Heart right ventricle (tissue), 16 donors: Measurements from ENCODE around the gene SORD. TPM values are rescaled to one million over a fixed set of nuclear protein-coding genes. Genes with fewer than 3 reads are reported as not detected.

ENCODE experiments used
- ATAC-seq, 8 donors: fragments of 200-7000 bp; cut with Tn5 transposase; one replicate each; pipeline ENCODE4 v1.9.1; 2020; ENCODE audit warnings: mild to moderate bottlenecking in 8 of 8, moderate library complexity in 8 of 8, moderate number of reproducible peaks in 1 of 8
- DNase-seq, 2 donors: peaks; one replicate each; pipeline ENCODE4 v3.0.0-alpha.2; 2020
- H3K27ac ChIP-seq, 10 donors: fragments of 200-600 bp; sonication (generic) in 2 of 10; one replicate each; pipeline versions ENCODE4 v1.5.0 to v1.8.0; 2020 to 2022; ENCODE audit warnings: mild to moderate bottlenecking in 3 of 10
- H3K27me3 ChIP-seq, 7 donors: fragments of 200-600 bp; one replicate each; pipeline ENCODE4 v1.8.0; 2021 to 2022; ENCODE audit warnings: mild to moderate bottlenecking in 2 of 7
- H3K36me3 ChIP-seq, 9 donors: fragments of 200-600 bp; sonication (generic) in 1 of 9; one replicate each; pipeline versions ENCODE4 v1.5.0 to v1.8.0; 2020 to 2022; ENCODE audit warnings: mild to moderate bottlenecking in 2 of 9
- H3K4me1 ChIP-seq, 9 donors: fragments of 200-600 bp; sonication (generic) in 1 of 9; one replicate each; pipeline versions ENCODE4 v1.5.0 to v1.8.0; 2020 to 2022; ENCODE audit warnings: mild to moderate bottlenecking in 4 of 9
- H3K4me3 ChIP-seq, 10 donors: fragments of 200-600 bp; sonication (generic) in 2 of 10; one replicate each; pipeline versions ENCODE4 v1.5.0 to v1.8.0; 2020 to 2022; ENCODE audit warnings: mild to moderate bottlenecking in 7 of 10, moderate library complexity in 2 of 10
- H3K9me3 ChIP-seq, 11 donors: fragments of 200-600 bp in 10 of 11; sonication (generic) in 2 of 11; one replicate each; pipeline versions ENCODE4 v1.5.0 to v1.8.0; 2013 to 2022; ENCODE audit warnings: mild to moderate bottlenecking in 2 of 11, control low read depth in 1 of 11, moderate library complexity in 1 of 11
- CTCF ChIP-seq, 9 donors: fragments of 200-600 bp; sonication (generic) in 2 of 9; IDR thresholded peaks; one replicate each; pipeline versions ENCODE4 v1.5.0 to v1.8.0; 2021 to 2022; ENCODE audit warnings: antibody characterized with exemption in 9 of 9, mild to moderate bottlenecking in 5 of 9, moderate library complexity in 1 of 9
- WGBS, 2 donors: extraction: QIAGEN DNeasy Blood & Tissue Kit; methylation state at CpG; one replicate each; pipeline ENCODE4 v1.1.7; 2013; ENCODE audit warnings: inconsistent platforms in 1 of 2; 5-methylcytosine and 5-hydroxymethylcytosine counted together
- intact Hi-C, 10 donors: fragments of 100-400 bp; cut with DNase I; formaldehyde crosslinking; loops; one replicate each; pipeline versions ENCODE4 v1.11.1 to v1.14.2; 2022
- polyA plus RNA-seq, 2 donors: library from polyadenylated mRNA; stranded (reverse); fragments of 200-250 nt; gene quantifications; one replicate each; pipeline ENCODE4 v1.2.3, GENCODE V29; 2013
- total RNA-seq, 10 donors: library from RNA; stranded (reverse); fragmentation: NEBNext Ultra II Directional in 3 of 10; extraction: Animal tissue kit (Norgen Biotek cat#: 25700) in 3 of 10; gene quantifications; one replicate each; pipeline versions ENCODE4 v1.2.1 to v1.2.4, GENCODE V29; 2021 to 2023
- donor health status: Arrhythmogenic right ventricular cardiomyopathy.
- donor health status: ischemic (EF 13 %, LVEDD 7.1; RV severe dilation, severe dysfunction).
- donor health status: healthy with polysubstance abuse.
- donor health status: DM: no; HTN: yes; CAD: no.
- donor health status: DM: no; HTN: no; CAD: no.
- donor health status: ischemic (EF 25% LVEDD 6.9; RV normal size, moderate dysfunction).
- donor health status: ischemic (EF 25% LVEDD 5.7; RV mildly dilated, moderate dysfunction).
- donor health status: healthy.
- donor health status: DM: yes; HTN: yes; CAD: no.
- donor health status: Ischemic cardiomyopathy.
- donor health status: ischemic (EF 35%, LVEDD 5.7; RV mildly dilated, moderate dysfunction).
- donor health status: nonischemic (EF 11% LVEDD 7.7; RV severe dilation, severe dysfunction).
- donor health status: DM: yes; HTN: yes; CAD: no.
- donor health status: PGD.
- donor health status: ischemic (EF 29% LVEDD 5.4; RV normal size, mild dysfunction).
- donor health status: nonischemic (EF 23%, LVEDD 6.1; RV moderate dilation, normal function).

SORD gene
- total and polyA plus RNA-seq, 12 donors = 2.2 to 15.2 (median 11.1) TPM

- no peak for ATAC-seq
- intact Hi-C loops = no loop called here
- Histone ChIP-seq H3K27ac (no peak overlapping the region), H3K27me3 (peaks cover under 1 to 78% (median 65%) of the 10 kb centered on the region in 7 donors), H3K4me1 (peaks cover 0 to 6% (median 2%) of the 10 kb centered on the region in 9 donors), H3K36me3 (no peaks in the 10 kb centered on the region), H3K9me3 (no peaks in the 10 kb centered on the region), H3K4me3 (no peak overlapping the region)
- no peak for TF ChIP-seq CTCF (IDR thresholded peaks at IDR 0.05)
- 81 to 85% methylated on average over 7 of the region's 7 CpGs for WGBS, 2 donors
- DNase-seq = no peak
Measured at GRCh38 chr15:45122719-45123118, 99.7 kb downstream of the SORD start.

- Histone ChIP-seq H3K36me3 (no peaks in the 10 kb centered on the region), H3K4me1 (no peaks in the 10 kb centered on the region), H3K9me3 (no peaks in the 10 kb centered on the region), H3K27ac (no peak overlapping the region), H3K4me3 (no peak overlapping the region), H3K27me3 (peaks cover 0 to 82% (median 70%) of the 10 kb centered on the region in 7 donors)
- ATAC-seq = no peak
- DNase-seq = no peak
- intact Hi-C loops = no loop called here
- TF ChIP-seq CTCF (IDR thresholded peaks at IDR 0.05) = no peak
Measured at GRCh38 chr15:45123397-45123796, 100.4 kb downstream of the SORD start.

- Histone ChIP-seq H3K4me1 (peaks cover 0 to 15% (median 11%) of the 10 kb centered on the region in 9 donors), H3K9me3 (no peaks in the 10 kb centered on the region), H3K36me3 (no peaks in the 10 kb centered on the region), H3K27ac (no peak overlapping the region), H3K4me3 (no peak overlapping the region), H3K27me3 (peaks cover 5 to 89% (median 73%) of the 10 kb centered on the region in 7 donors)
- peak; percentile 15 to 72 (median 59) for TF ChIP-seq CTCF (IDR thresholded peaks at IDR 0.05)
- intact Hi-C loops = no loop called here
- WGBS, 2 donors = 55 to 58% methylated on average over 2 of the region's 2 CpGs
- ATAC-seq (no peak), DNase-seq (no peak)
Measured at GRCh38 chr15:45126535-45127158, 103.7 kb downstream of the SORD start.

Other genes with a start within 250 kb of the SORD start
- gene TERB2, start 66.5 kb upstream of the SORD start, total RNA-seq = not detected
- not detected for gene TERB2, start 66.5 kb upstream of the SORD start, polyA plus RNA-seq
- gene DUOX2, start 91.0 kb downstream of the SORD start, total RNA-seq = under 1 TPM in 9 of 10 donors, not detected in 1; 0.05 to 0.49 (median 0.15) TPM
- under 1 TPM; 0.03 to 0.73 TPM for gene DUOX2, start 91.0 kb downstream of the SORD start, polyA plus RNA-seq
- not detected for gene DUOXA2, start 91.1 kb downstream of the SORD start, total RNA-seq
- gene DUOXA2, start 91.1 kb downstream of the SORD start, polyA plus RNA-seq = not detected
- 1 to 10 TPM in 1 of 10 donors, under 1 TPM in 8, not detected in 1; 0.11 to 1.3 (median 0.47) TPM for gene DUOXA1, start 106.7 kb downstream of the SORD start, total RNA-seq
- gene DUOXA1, start 106.7 kb downstream of the SORD start, polyA plus RNA-seq = 1 to 10 TPM in 1 of 2 donors, under 1 TPM in 1; 0.16 to 1.3 TPM
- gene DUOX1, start 106.8 kb downstream of the SORD start, total RNA-seq = under 1 TPM in 9 of 10 donors, not detected in 1; 0.17 to 0.99 (median 0.61) TPM
- under 1 TPM; 0.14 to 0.80 TPM for gene DUOX1, start 106.8 kb downstream of the SORD start, polyA plus RNA-seq
- gene SHF, start 164.8 kb downstream of the SORD start, total RNA-seq = 1 to 10 TPM; 3.6 to 8.4 (median 5.6) TPM
- gene SHF, start 164.8 kb downstream of the SORD start, polyA plus RNA-seq = 1 to 10 TPM; 2.4 to 5.8 TPM
- not detected for gene SLC28A2, start 229.0 kb downstream of the SORD start, total RNA-seq
- not detected for gene SLC28A2, start 229.0 kb downstream of the SORD start, polyA plus RNA-seq